ENCODE measurements around the gene TNFAIP2.

TNFAIP2 gene

GRCh38 chr14:103105580-103106150 lies 17.6 kb upstream of the TNFAIP2 start:
- Mint-ChIP-seq H3K36me3 (ENCODE audit: low read depth) (no peaks in the 10 kb centered on the region), H3K27ac (no peak overlapping the region), H3K27me3 (ENCODE audit: low read depth, poor library complexity) (peaks cover 35% of the 10 kb centered on the region), H3K4me1 (peaks cover 45% of the 10 kb centered on the region), H3K9me3 (no peaks in the 10 kb centered on the region), H3K4me3 (no peak overlapping the region)
- DNase-seq = no peak
- no peak for TF ChIP-seq CTCF (IDR thresholded peaks at IDR 0.05)

GRCh38 chr14:103107455-103107854 lies 15.8 kb upstream of the TNFAIP2 start:
- no peak overlapping the region for H3K4me3 Mint-ChIP-seq
- no peaks in the 10 kb centered on the region for H3K9me3 Mint-ChIP-seq
- DNase-seq = no peak
- no peak overlapping the region for H3K27ac Mint-ChIP-seq
- no peak for TF ChIP-seq CTCF (IDR thresholded peaks at IDR 0.05)
- peaks cover 35% of the 10 kb centered on the region for H3K27me3 Mint-ChIP-seq (ENCODE audit: low read depth, poor library complexity)
- peaks cover 45% of the 10 kb centered on the region for H3K4me1 Mint-ChIP-seq
- no peaks in the 10 kb centered on the region for H3K36me3 Mint-ChIP-seq (ENCODE audit: low read depth)

GRCh38 chr14:103107941-103108748 lies 15.1 kb upstream of the TNFAIP2 start:
- Mint-ChIP-seq H3K36me3 (ENCODE audit: low read depth) (no peaks in the 10 kb centered on the region), H3K9me3 (no peaks in the 10 kb centered on the region), H3K4me1 (peaks cover 51% of the 10 kb centered on the region), H3K27ac (no peak overlapping the region), H3K4me3 (no peak overlapping the region), H3K27me3 (ENCODE audit: low read depth, poor library complexity) (peaks cover 32% of the 10 kb centered on the region)
- no peak for DNase-seq
- no peak for TF ChIP-seq CTCF (IDR thresholded peaks at IDR 0.05)

- no peak for DNase-seq
- Mint-ChIP-seq H3K9me3 (no peaks in the 10 kb centered on the region), H3K27me3 (ENCODE audit: low read depth, poor library complexity) (peaks cover 26% of the 10 kb centered on the region), H3K4me3 (no peak overlapping the region), H3K4me1 (peaks cover 50% of the 10 kb centered on the region), H3K36me3 (ENCODE audit: low read depth) (no peaks in the 10 kb centered on the region), H3K27ac (no peak overlapping the region)
- TF ChIP-seq CTCF (IDR thresholded peaks at IDR 0.05) = no peak
Observed at GRCh38 chr14:103108749-103109207, 14.5 kb upstream of the TNFAIP2 start.

- Mint-ChIP-seq H3K36me3 (ENCODE audit: low read depth) (no peaks in the 10 kb centered on the region), H3K27ac (no peak overlapping the region), H3K9me3 (no peaks in the 10 kb centered on the region), H3K4me3 (peak overlapping the region; percentile 60), H3K27me3 (ENCODE audit: low read depth, poor library complexity) (peaks cover 23% of the 10 kb centered on the region), H3K4me1 (peaks cover 55% of the 10 kb centered on the region)
- TF ChIP-seq CTCF (IDR thresholded peaks at IDR 0.05) = no peak
- DNase-seq = peak; percentile 42
Observed at GRCh38 chr14:103109535-103110441, 13.5 kb upstream of the TNFAIP2 start.
